Mesendoderm (in vitro differentiated cells): ENCODE data around the gene NEDD4L.
A peak's percentile ranks its signal among the peaks of the same experiment; 100 is the strongest.

Experiments used
- DNase-seq: peaks from one replicate; pipeline ENCODE4 v3.0.0; 2013
- H2AK5ac ChIP-seq: 2 replicates; pipeline ENCODE4 v1.6.1; 2013; ENCODE audit warnings: low read length, inconsistent platforms
- H2BK120ac ChIP-seq: 2 replicates; pipeline ENCODE4 v1.6.1; 2013; ENCODE audit warnings: low read depth, mild to moderate bottlenecking, low read length, moderate library complexity, mixed read lengths
- H2BK15ac ChIP-seq: replicated peaks from 2 replicates; pipeline ENCODE4 v1.6.1; 2013; ENCODE audit warnings: low read depth, mild to moderate bottlenecking, moderate library complexity
- H2BK5ac ChIP-seq: 2 replicates; pipeline ENCODE4 v1.6.1; 2013; ENCODE audit warnings: low read length, inconsistent platforms
- H3K18ac ChIP-seq: 2 replicates; pipeline ENCODE4 v1.6.1; 2013; ENCODE audit warnings: mild to moderate bottlenecking, low read length, mixed read lengths
- H3K23ac ChIP-seq: one replicate; pipeline ENCODE4 v1.6.1; 2013; ENCODE audit warnings: low read length
- H3K27ac ChIP-seq: 2 replicates; pipeline ENCODE4 v1.5.1; 2013; ENCODE audit warnings: low read depth, mild to moderate bottlenecking, inconsistent platforms, low read length, moderate library complexity
- H3K27me3 ChIP-seq: 2 replicates; pipeline ENCODE4 v1.6.1; 2013; ENCODE audit warnings: low read length, control low read depth, mild to moderate bottlenecking, inconsistent platforms; ENCODE audit not compliant: insufficient read depth, poor library complexity
- H3K36me3 ChIP-seq: 2 replicates; pipeline ENCODE4 v1.6.1; 2013; ENCODE audit warnings: low read length, inconsistent platforms; ENCODE audit not compliant: control insufficient read depth, insufficient read depth
- H3K4ac ChIP-seq: one replicate; pipeline ENCODE4 v1.6.1; 2013; ENCODE audit warnings: low read depth, mild to moderate bottlenecking, low read length, moderate library complexity
- H3K4me1 ChIP-seq: 2 replicates; pipeline ENCODE4 v1.6.1; 2013; ENCODE audit warnings: low read depth, low read length, inconsistent platforms; ENCODE audit not compliant: control insufficient read depth
- H3K4me2 ChIP-seq: 2 replicates; pipeline ENCODE4 v1.6.1; 2013; ENCODE audit warnings: low read length
- H3K4me3 ChIP-seq: 2 replicates; pipeline ENCODE4 v1.5.1; 2013; ENCODE audit warnings: mild to moderate bottlenecking, low read length
- H3K56ac ChIP-seq: one replicate; pipeline ENCODE4 v1.6.1; 2013; ENCODE audit warnings: low read length
- H3K79me1 ChIP-seq: 2 replicates; pipeline ENCODE4 v1.6.1; 2013; ENCODE audit warnings: low read length, inconsistent platforms
- H3K79me2 ChIP-seq: 2 replicates; pipeline ENCODE4 v1.6.1; 2013; ENCODE audit warnings: mild to moderate bottlenecking, low read length; ENCODE audit not compliant: control insufficient read depth, insufficient read depth
- H3K9ac ChIP-seq: 2 replicates; pipeline ENCODE4 v1.6.1; 2013; ENCODE audit warnings: low read length, inconsistent platforms
- H4K5ac ChIP-seq: one replicate; pipeline ENCODE4 v1.6.1; 2013; ENCODE audit warnings: low read length
- H4K8ac ChIP-seq: one replicate; pipeline ENCODE4 v1.6.1; 2013; ENCODE audit warnings: low read depth, mild to moderate bottlenecking, control low read depth, low read length, moderate library complexity
- WGBS: extraction: QIAGEN DNeasy Blood & Tissue Kit; methylation state at CpG from one replicate; pipeline ENCODE4 v1.1.7; 2013; ENCODE audit warnings: low lambda C conversion rate, missing lambda C conversion rate; ENCODE audit not compliant: insufficient coverage; ENCODE audit errors: extremely low coverage; 5-methylcytosine and 5-hydroxymethylcytosine counted together

Gene NEDD4L

DNA sequence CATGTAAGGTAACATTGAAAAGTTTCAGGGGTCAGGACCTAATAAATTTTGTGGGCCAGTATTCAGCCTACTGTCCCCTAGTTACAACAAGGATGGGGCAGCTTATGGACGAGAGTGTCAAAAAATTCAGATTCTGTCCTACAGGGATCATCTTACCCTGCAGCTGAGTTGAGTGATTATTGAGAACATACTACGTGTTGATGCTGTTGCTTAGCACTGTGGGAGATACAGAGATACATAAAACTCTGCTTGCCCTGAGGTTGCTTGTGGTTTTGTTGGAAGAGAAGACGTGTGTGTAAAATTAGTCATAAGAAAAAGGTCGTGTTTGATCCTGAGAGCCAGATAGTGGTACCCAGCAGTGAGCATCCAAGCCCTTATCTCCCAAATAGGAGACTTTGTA, 253.2 kb downstream of the NEDD4L start:
- Histone ChIP-seq H3K56ac (no peak overlapping the region), H3K9ac (no peak overlapping the region), H4K5ac (no peak overlapping the region), H3K4ac (no peak overlapping the region), H3K23ac (no peak overlapping the region), H3K4me2 (no peak overlapping the region), H2AK5ac (no peak overlapping the region), H3K36me3 (no peaks in the 10 kb centered on the region), H3K27ac (no peak overlapping the region), H3K79me2 (peaks cover 2% of the 10 kb centered on the region), H3K18ac (no peak overlapping the region), H3K4me3 (no peak overlapping the region), H2BK120ac (no peak overlapping the region), H3K79me1 (peaks cover 5% of the 10 kb centered on the region), H3K27me3 (no peaks in the 10 kb centered on the region), H4K8ac (no peak overlapping the region), H2BK5ac (no peak overlapping the region), H2BK15ac (no peak overlapping the region), H3K4me1 (no peaks in the 10 kb centered on the region)
- WGBS = no CpG with 5 or more reads among the region's 4 CpGs
- DNase-seq = peak; percentile 19

DNA sequence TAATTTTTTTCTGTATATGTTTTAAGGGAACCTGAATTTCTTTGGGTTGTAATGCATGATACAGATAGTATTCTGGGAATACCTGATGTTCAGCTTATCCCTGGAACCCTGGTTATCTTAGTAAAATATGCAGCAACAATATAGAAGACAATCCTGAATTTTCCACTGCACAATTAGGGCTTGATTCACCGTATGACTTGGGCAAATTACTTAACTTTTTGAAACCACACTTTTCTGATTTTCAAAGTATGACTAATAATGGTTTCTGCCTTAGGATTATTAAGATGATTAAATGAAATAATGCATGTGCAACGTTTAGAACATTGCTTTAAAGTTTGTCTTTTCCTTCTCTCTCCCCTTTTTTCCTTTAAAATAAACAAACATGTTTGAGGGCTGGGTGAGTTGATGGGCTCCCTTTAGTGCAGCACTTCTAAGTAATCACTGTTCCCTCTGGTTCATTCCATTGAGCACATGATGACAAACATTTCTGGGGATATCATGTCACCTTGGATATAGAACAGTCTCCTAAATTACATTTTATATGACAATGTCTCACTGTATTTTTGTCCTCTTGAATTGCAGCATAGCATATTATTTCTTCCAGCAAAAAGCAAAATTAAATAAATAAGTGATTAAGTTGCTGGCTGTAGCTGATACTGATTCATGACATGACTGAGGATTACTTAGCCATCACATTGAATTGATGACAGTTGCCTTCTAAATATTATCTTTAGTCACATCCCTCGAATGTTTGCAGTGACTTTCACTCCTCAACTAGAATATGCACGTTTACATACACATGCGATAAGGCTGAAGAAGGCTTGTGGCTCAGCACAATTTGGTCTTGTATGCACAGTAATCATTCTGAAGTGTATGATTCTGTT, 254.5 kb downstream of the NEDD4L start:
- Histone ChIP-seq H3K4ac (no peak overlapping the region), H3K56ac (no peak overlapping the region), H3K9ac (no peak overlapping the region), H2BK5ac (no peak overlapping the region), H3K23ac (no peak overlapping the region), H3K27me3 (no peaks in the 10 kb centered on the region), H3K18ac (no peak overlapping the region), H3K36me3 (no peaks in the 10 kb centered on the region), H4K5ac (no peak overlapping the region), H2BK15ac (no peak overlapping the region), H2BK120ac (no peak overlapping the region), H3K4me1 (no peaks in the 10 kb centered on the region), H3K79me1 (peaks cover 5% of the 10 kb centered on the region), H3K27ac (no peak overlapping the region), H2AK5ac (no peak overlapping the region), H3K4me3 (no peak overlapping the region), H3K79me2 (peaks cover 2% of the 10 kb centered on the region), H4K8ac (no peak overlapping the region), H3K4me2 (no peak overlapping the region)
- no CpG with 5 or more reads among the region's 5 CpGs for WGBS
- no peak for DNase-seq

DNA sequence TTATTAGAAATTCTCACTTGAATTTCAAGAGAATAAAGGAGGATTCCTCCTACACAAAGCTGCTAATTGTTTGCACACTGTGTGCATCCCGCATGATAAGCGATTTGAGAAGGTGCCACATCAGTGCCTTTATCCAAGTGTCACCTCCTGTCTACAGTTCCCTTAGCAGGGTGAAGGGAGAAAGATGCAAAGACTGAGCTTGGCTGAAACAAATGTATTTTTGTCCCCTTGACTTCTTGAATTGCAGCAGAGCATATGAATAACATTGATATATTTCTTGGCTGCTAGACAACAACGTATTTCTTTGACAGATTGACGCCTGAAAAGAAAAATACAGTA, 255.1 kb downstream of the NEDD4L start:
- H3K4me1 ChIP-seq = no peaks in the 10 kb centered on the region
- H3K4ac ChIP-seq = no peak overlapping the region
- peaks cover 2% of the 10 kb centered on the region for H3K79me2 ChIP-seq
- no peak overlapping the region for H2AK5ac ChIP-seq
- WGBS = no CpG with 5 or more reads among the region's 4 CpGs
- H2BK15ac ChIP-seq = no peak overlapping the region
- H3K27ac ChIP-seq = no peak overlapping the region
- no peak overlapping the region for H2BK5ac ChIP-seq
- no peak overlapping the region for H3K4me3 ChIP-seq
- H3K27me3 ChIP-seq = no peaks in the 10 kb centered on the region
- H2BK120ac ChIP-seq = no peak overlapping the region
- H4K5ac ChIP-seq = no peak overlapping the region
- H3K4me2 ChIP-seq = no peak overlapping the region
- no peak overlapping the region for H3K9ac ChIP-seq
- no peak overlapping the region for H4K8ac ChIP-seq
- peaks cover 5% of the 10 kb centered on the region for H3K79me1 ChIP-seq
- H3K18ac ChIP-seq = no peak overlapping the region
- no peak overlapping the region for H3K23ac ChIP-seq
- no peak for DNase-seq
- H3K36me3 ChIP-seq = no peaks in the 10 kb centered on the region
- no peak overlapping the region for H3K56ac ChIP-seq

DNA sequence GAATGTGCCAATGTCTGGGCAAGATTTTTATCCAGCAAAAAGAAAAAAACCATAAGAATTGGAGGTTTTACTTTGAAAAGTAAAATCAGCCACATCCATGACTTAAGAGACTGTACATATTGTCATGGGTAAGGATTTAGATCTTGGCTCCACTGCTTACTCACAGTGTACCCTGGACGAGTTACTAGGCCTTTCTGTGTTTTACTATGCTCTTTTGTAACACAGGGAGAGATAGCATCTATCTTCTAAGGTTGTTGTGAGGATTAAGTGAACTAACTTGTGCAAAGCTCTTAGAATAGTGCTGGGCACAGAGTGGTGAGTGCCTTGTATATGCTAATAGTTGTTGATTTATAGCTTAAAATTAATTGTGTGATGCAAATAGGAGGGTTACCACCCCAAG, 255.9 kb downstream of the NEDD4L start:
- no peaks in the 10 kb centered on the region for H3K27me3 ChIP-seq
- H3K4me2 ChIP-seq = no peak overlapping the region
- no peak overlapping the region for H3K18ac ChIP-seq
- H3K36me3 ChIP-seq = no peaks in the 10 kb centered on the region
- H3K56ac ChIP-seq = no peak overlapping the region
- H2BK15ac ChIP-seq = no peak overlapping the region
- no peak overlapping the region for H2AK5ac ChIP-seq
- H3K79me1 ChIP-seq = peaks cover 5% of the 10 kb centered on the region
- peaks cover 2% of the 10 kb centered on the region for H3K79me2 ChIP-seq
- no peak overlapping the region for H3K4ac ChIP-seq
- DNase-seq = no peak
- no peak overlapping the region for H2BK5ac ChIP-seq
- H3K27ac ChIP-seq = no peak overlapping the region
- no peak overlapping the region for H3K4me3 ChIP-seq
- no peak overlapping the region for H4K8ac ChIP-seq
- WGBS = no CpG with 5 or more reads among the region's 1 CpG
- no peak overlapping the region for H3K9ac ChIP-seq
- no peak overlapping the region for H3K23ac ChIP-seq
- H4K5ac ChIP-seq = no peak overlapping the region
- H3K4me1 ChIP-seq = no peaks in the 10 kb centered on the region
- H2BK120ac ChIP-seq = no peak overlapping the region

DNA sequence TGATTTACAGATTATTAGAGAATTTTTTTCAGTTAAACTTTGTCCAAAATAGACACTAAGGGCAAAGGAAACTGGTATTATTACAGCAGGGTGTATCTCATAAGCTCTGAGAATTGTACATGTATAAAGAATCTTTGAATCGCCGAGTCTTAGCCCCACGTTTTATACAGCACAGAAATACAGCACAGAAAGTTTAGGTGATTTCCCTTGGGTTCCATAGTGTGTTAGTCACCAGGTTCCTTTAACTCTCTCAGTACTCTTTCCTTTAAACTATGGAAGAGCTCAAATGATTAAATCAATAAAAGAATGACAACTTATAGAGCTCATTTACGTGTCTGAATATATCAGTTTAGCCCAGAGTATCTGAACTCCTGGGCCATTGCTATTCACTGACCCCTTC, 256.8 kb downstream of the NEDD4L start:
- H2BK120ac ChIP-seq = no peak overlapping the region
- H3K23ac ChIP-seq = no peak overlapping the region
- DNase-seq = no peak
- no peak overlapping the region for H3K4ac ChIP-seq
- H3K79me2 ChIP-seq = peaks cover 2% of the 10 kb centered on the region
- H3K4me3 ChIP-seq = no peak overlapping the region
- no peak overlapping the region for H2BK5ac ChIP-seq
- H3K36me3 ChIP-seq = no peaks in the 10 kb centered on the region
- H3K9ac ChIP-seq = no peak overlapping the region
- no peak overlapping the region for H2AK5ac ChIP-seq
- H4K8ac ChIP-seq = no peak overlapping the region
- H3K56ac ChIP-seq = no peak overlapping the region
- WGBS = no CpG with 5 or more reads among the region's 4 CpGs
- H2BK15ac ChIP-seq = no peak overlapping the region
- no peaks in the 10 kb centered on the region for H3K4me1 ChIP-seq
- peaks cover 5% of the 10 kb centered on the region for H3K79me1 ChIP-seq
- no peak overlapping the region for H3K4me2 ChIP-seq
- H3K18ac ChIP-seq = no peak overlapping the region
- H3K27ac ChIP-seq = no peak overlapping the region
- no peak overlapping the region for H4K5ac ChIP-seq
- H3K27me3 ChIP-seq = no peaks in the 10 kb centered on the region

DNA sequence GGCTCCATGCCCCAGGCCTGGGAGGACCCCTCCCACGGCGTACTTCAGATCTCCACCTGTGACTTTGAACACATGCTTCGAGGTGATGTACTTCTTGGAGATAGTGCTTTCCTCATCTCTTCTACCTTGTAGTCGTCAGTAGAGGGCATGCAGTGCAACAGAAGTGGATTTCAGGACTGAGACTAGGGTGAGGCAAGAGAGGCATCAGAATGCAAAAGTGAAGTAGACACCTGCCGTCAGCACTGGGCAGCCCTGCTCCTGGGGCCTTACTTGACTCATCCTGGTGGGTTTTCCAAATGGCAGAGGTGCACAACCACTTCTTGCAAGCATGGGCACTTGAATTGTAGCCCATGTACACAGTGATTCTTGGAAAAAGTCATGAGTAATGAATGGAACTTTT, 258.8 kb downstream of the NEDD4L start:
- Histone ChIP-seq H3K56ac (no peak overlapping the region), H4K8ac (no peak overlapping the region), H3K4me2 (no peak overlapping the region), H3K18ac (no peak overlapping the region), H3K4ac (no peak overlapping the region), H3K27me3 (no peaks in the 10 kb centered on the region), H3K4me3 (no peak overlapping the region), H4K5ac (no peak overlapping the region), H3K4me1 (no peaks in the 10 kb centered on the region), H2BK15ac (no peak overlapping the region), H3K9ac (no peak overlapping the region), H2BK120ac (no peak overlapping the region), H3K27ac (no peak overlapping the region), H2AK5ac (no peak overlapping the region), H3K79me2 (no peaks in the 10 kb centered on the region), H3K23ac (no peak overlapping the region), H3K36me3 (no peaks in the 10 kb centered on the region), H2BK5ac (no peak overlapping the region), H3K79me1 (peaks cover 5% of the 10 kb centered on the region)
- WGBS = no CpG with 5 or more reads among the region's 5 CpGs
- no peak for DNase-seq
